Esophagus squamous epithelium (tissue), 4 donors: ENCODE results near the gene ERC1.

Source experiments
- POLR2A ChIP-seq, 4 donors: fragments of 450-650 bp; IDR thresholded peaks; one replicate each; pipeline ENCODE4 v1.6.1; 2017; ENCODE audit warnings: antibody characterized with exemption in 4 of 4, mild to moderate bottlenecking in 4 of 4, moderate library complexity in 3 of 4
- TF ChIP-seq, protein P1 (sequence below), 6 experiments: fragments of 450-650 bp in 4 of 6; fragments of 200-600 bp in 2 of 6; sonication (generic) in 2 of 6; IDR thresholded peaks; one replicate each; pipeline ENCODE4 v1.5.1; 2016 to 2019; ENCODE audit warnings: antibody characterized with exemption in 6 of 6, mild to moderate bottlenecking in 4 of 6, moderate library complexity in 4 of 6

DNA sequence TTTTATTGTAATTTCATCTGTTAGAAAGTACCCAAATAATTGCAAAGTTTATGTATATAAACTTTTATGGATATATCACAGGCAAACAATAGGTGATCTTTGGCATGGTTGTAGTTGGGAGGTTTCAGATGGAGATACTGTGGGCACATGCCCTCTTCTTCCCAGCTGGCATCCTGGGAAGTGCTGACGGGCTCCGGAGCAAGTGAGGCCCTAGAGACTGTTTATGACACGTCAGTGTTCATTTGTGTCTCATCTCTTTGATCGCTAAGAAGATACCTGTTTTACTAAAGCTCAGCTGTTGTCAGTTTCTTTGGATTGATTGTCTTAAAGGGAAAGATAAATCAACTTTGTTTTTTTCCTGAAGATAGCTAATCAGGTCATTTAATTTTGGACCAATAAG lies 315.8 kb downstream of the ERC1 start:
- TF ChIP-seq POLR2A (IDR thresholded peaks at IDR 0.05): no peak
- TF ChIP-seq, protein P1, sequence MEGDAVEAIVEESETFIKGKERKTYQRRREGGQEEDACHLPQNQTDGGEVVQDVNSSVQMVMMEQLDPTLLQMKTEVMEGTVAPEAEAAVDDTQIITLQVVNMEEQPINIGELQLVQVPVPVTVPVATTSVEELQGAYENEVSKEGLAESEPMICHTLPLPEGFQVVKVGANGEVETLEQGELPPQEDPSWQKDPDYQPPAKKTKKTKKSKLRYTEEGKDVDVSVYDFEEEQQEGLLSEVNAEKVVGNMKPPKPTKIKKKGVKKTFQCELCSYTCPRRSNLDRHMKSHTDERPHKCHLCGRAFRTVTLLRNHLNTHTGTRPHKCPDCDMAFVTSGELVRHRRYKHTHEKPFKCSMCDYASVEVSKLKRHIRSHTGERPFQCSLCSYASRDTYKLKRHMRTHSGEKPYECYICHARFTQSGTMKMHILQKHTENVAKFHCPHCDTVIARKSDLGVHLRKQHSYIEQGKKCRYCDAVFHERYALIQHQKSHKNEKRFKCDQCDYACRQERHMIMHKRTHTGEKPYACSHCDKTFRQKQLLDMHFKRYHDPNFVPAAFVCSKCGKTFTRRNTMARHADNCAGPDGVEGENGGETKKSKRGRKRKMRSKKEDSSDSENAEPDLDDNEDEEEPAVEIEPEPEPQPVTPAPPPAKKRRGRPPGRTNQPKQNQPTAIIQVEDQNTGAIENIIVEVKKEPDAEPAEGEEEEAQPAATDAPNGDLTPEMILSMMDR (IDR thresholded peaks at IDR 0.05): no peak
